ENCODE measurements around the gene SORCS2.

Gene SORCS2

DNA sequence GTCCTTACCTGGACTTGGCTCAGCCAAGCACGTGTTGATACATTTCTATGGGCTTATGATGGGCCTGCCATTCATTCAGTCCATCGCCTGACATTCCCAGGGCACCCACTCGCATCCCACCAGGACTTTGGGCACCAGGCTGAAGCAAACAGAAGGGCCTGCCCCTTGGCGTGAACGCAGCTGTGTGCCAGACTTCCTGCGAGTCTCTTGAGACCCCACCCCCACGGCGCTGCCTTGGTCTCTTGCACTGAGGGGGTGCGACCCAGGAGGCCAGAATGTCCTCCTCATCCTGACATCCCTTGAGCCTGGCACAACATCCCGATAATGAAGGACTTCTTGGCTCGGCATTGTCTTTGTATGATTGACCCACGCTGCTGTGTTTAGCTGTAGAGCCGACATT, 243.9 kb downstream of the SORCS2 start:
- TF ChIP-seq, protein P1, sequence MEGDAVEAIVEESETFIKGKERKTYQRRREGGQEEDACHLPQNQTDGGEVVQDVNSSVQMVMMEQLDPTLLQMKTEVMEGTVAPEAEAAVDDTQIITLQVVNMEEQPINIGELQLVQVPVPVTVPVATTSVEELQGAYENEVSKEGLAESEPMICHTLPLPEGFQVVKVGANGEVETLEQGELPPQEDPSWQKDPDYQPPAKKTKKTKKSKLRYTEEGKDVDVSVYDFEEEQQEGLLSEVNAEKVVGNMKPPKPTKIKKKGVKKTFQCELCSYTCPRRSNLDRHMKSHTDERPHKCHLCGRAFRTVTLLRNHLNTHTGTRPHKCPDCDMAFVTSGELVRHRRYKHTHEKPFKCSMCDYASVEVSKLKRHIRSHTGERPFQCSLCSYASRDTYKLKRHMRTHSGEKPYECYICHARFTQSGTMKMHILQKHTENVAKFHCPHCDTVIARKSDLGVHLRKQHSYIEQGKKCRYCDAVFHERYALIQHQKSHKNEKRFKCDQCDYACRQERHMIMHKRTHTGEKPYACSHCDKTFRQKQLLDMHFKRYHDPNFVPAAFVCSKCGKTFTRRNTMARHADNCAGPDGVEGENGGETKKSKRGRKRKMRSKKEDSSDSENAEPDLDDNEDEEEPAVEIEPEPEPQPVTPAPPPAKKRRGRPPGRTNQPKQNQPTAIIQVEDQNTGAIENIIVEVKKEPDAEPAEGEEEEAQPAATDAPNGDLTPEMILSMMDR (IDR thresholded peaks at IDR 0.05; ENCODE audit: low read depth, low read length) = no peak
- Histone ChIP-seq H3K4me3 (ENCODE audit: low read depth, low read length) (no peak overlapping the region), H3K27me3 (no peaks in the 10 kb centered on the region), H3K4me1 (no peaks in the 10 kb centered on the region), H3K36me3 (no peaks in the 10 kb centered on the region), H3K9me3 (no peaks in the 10 kb centered on the region)
- no peak for DNase-seq

DNA sequence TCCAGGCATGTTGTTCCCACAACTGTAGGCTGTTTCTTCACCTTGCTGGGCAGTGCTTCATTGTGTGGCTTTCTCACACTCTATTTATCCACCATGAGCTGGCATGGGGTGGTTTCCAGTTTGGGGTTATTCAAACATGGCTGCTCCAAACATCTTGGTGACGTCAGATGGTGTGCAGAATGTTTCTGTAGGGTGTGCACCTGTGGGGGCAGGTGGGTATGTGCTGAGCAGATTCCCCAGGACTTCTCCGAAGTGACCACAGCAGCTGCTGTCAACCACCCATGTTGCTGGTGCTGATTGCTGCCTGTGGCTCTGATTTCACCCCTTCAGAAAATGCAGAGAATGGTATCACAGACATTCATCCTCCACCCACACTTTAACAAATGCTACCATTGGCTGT, 247.4 kb downstream of the SORCS2 start:
- no peak for DNase-seq
- H3K9me3 ChIP-seq = no peaks in the 10 kb centered on the region
- H3K4me3 ChIP-seq (ENCODE audit: low read depth, low read length) = no peak overlapping the region
- H3K4me1 ChIP-seq = no peaks in the 10 kb centered on the region
- no peaks in the 10 kb centered on the region for H3K36me3 ChIP-seq
- TF ChIP-seq, protein P1 (IDR thresholded peaks at IDR 0.05; ENCODE audit: low read depth, low read length) = no peak
- H3K27me3 ChIP-seq = no peaks in the 10 kb centered on the region

DNA sequence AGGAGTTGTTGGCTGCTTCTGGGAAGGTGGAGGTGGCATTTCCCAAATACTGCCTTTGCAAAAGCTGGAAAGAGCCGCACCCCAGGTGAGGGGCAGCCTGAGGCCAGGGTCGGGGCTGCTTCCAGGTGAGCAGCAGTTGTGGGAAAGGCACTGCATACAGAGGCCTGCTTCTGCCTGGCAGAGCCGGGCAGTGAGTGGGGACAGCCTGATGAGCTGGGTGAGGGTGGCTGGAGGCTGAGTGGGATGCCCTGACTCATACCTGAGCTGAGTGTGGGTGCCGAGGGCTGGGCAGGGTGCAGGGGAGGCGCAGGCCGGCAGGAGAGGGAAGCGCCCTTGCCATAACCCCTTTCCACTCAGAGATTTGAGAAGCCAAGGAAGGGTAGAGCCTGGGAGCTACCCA, 248.9 kb downstream of the SORCS2 start:
- no peak for DNase-seq
- H3K4me3 ChIP-seq (ENCODE audit: low read depth, low read length) = no peak overlapping the region
- no peaks in the 10 kb centered on the region for H3K4me1 ChIP-seq
- TF ChIP-seq, protein P1 (IDR thresholded peaks at IDR 0.05; ENCODE audit: low read depth, low read length) = no peak
- no peaks in the 10 kb centered on the region for H3K27me3 ChIP-seq
- H3K9me3 ChIP-seq = no peaks in the 10 kb centered on the region
- H3K36me3 ChIP-seq = no peaks in the 10 kb centered on the region

DNA sequence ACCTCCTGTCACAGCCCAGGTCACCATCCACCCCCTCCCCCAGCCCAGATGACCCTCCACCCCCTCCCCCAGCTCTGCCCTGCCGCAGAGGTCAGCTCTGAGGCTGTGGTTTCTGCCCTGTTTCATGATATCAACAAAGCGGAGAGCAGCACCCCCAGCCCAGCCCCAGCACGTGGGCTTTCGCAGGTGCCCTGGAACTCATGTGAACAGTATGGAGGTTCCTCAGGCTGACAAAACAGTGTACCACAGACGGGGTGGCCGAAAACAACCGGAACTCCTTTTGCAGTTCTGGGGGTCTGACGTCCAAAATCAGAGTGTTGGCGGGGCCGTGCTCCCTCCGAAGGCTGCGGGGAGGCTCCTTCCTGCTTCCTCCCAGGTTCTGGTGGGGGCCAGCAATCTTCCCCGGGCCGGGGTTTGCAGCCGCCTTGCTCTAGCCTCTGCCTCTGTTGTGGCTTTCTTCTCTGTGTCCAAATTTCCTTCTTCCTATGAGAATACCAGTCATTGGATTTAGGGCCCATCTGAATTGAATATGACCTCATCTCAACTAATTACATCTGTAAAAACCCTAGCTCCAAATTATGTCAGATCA, 250.3 kb downstream of the SORCS2 start:
- Histone ChIP-seq H3K27me3 (no peaks in the 10 kb centered on the region), H3K4me1 (no peaks in the 10 kb centered on the region), H3K4me3 (ENCODE audit: low read depth, low read length) (no peak overlapping the region), H3K36me3 (no peaks in the 10 kb centered on the region), H3K9me3 (no peaks in the 10 kb centered on the region)
- TF ChIP-seq, protein P1 (IDR thresholded peaks at IDR 0.05; ENCODE audit: low read depth, low read length) = no peak
- DNase-seq = no peak

DNA sequence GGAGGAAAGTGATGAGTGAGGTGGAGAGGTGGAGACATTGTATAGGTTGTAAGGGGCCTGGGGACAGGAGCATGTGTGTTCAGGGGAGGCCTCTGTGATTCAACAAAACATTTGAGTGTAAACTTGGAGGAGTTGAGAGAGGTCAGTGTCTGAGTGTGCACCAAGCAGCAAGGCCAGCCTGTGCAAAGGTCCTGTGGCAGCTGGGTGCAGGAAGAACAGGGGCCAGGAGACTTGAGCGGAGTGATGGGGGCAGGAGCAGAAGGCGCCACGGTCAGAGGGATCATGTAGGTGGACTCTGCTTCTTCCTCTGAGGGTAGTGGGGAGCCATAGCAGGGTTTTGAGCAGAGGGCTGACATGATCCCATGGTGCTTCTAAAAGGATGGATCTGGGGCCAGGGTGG, 252.0 kb downstream of the SORCS2 start:
- H3K9me3 ChIP-seq = no peaks in the 10 kb centered on the region
- no peak for DNase-seq
- no peaks in the 10 kb centered on the region for H3K27me3 ChIP-seq
- no peaks in the 10 kb centered on the region for H3K36me3 ChIP-seq
- no peaks in the 10 kb centered on the region for H3K4me1 ChIP-seq
- no peak overlapping the region for H3K4me3 ChIP-seq (ENCODE audit: low read depth, low read length)
- TF ChIP-seq, protein P1 (IDR thresholded peaks at IDR 0.05; ENCODE audit: low read depth, low read length) = no peak

DNA sequence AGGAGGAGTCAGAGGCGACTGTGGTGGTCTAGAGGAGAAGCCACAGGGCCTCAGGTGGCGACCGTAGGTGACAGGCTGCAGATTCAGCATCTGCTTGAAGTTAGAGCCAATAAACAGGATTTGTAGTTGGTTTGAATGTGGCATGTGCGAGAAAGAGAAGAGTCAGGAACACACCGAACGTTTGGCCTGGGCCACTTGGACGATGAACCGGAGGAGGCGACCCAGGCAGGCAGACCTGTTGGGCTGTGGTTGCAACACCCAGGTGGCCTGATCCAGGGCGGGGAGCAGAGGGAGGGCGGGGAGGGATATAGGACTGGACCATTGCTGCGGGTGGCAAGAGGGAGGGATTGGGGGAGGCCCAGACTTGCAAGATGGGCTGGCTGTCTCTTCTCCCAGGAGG, 252.4 kb downstream of the SORCS2 start:
- TF ChIP-seq, protein P1 (IDR thresholded peaks at IDR 0.05; ENCODE audit: low read depth, low read length) = no peak

More for the DNA sequence above, 252.4 kb downstream of the SORCS2 start:
- H3K9me3 ChIP-seq = no peaks in the 10 kb centered on the region
- H3K36me3 ChIP-seq = no peaks in the 10 kb centered on the region
- H3K4me1 ChIP-seq = no peaks in the 10 kb centered on the region
- H3K4me3 ChIP-seq (ENCODE audit: low read depth, low read length) = no peak overlapping the region
- H3K27me3 ChIP-seq = no peaks in the 10 kb centered on the region
- DNase-seq = no peak

Data from BE2C (cell line).